SK-N-MC (cell line): Measurements from ENCODE around the gene DACT2.

Experiments
- EZH2 ChIP-seq: fragments of 200-600 bp; sonication (generic); IDR thresholded peaks from one replicate; pipeline ENCODE4 v1.6.1; 2017; ENCODE audit warnings: antibody characterized with exemption
- POLR2AphosphoS5 ChIP-seq: IDR thresholded peaks from 2 replicates; pipeline ENCODE4 v1.6.1; 2012; ENCODE audit warnings: mild to moderate bottlenecking, low read depth, low read length, borderline replicate concordance

GRCh38 chr6:168304752-168305015 lies 14.9 kb downstream of the DACT2 start:
- no peak for TF ChIP-seq EZH2
- no peak for TF ChIP-seq POLR2AphosphoS5
